ENCODE measurements around the gene ACBD6. TPM values are rescaled to one million over a fixed set of nuclear protein-coding genes. Genes with fewer than 3 reads are reported as not detected.

The ACBD6 gene
- total and polyA plus RNA-seq, 2 experiments from 2014 or later, result 36.3 to 45.8 TPM

DNA sequence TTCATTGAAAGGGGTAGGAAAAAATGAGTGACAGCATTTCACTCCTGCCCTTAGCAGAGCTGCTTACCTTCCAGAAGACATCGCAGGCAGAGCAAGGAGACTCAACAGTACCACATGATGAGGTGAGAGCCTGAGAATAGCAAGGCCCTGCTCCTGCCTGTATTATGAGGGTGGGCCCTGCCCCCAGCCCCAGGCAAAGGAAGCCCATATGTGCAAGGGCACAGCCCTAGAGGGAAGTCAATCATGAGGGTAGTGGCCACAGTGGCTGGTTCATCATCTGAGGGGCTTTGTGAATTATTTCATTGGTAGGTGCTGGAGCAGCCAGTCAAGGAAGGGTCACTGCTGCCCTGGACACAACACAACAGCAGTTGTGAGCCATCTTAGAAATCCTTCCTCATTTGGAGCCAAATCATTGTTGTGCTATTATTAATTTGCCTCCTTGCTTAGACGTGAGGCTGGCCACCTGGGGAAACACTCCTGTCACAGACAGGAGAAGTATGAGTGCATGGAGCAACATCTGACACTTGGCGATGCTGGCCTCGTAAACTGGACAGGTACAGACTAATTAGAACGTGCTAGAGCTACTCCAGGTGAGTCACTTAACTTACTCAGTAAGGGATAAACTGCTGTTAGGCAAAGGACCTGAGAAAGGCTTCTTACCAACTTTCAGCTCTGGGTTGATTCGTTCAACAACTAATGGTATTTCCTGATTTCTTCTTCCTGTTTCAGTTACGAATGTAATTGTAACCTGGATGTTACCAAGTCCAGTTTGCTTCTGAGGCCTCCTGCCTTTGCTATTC lies 22.7 kb upstream of the ACBD6 start:
- 69% methylated on average over 7 of the region's 7 CpGs for WGBS (ENCODE audit: low lambda C conversion rate, missing lambda C conversion rate)
- no peaks in the 10 kb centered on the region for H4K20me1 ChIP-seq (ENCODE audit: insufficient read depth, poor library complexity, severe bottlenecking)
- no peak overlapping the region for H3K27ac ChIP-seq
- TF ChIP-seq EZH2 (IDR thresholded peaks at IDR 0.05; ENCODE audit: borderline replicate concordance) (no peak), EZH2phosphoT487 (IDR thresholded peaks at IDR 0.05; ENCODE audit: low read depth, severe bottlenecking, unreplicated experiment) (no peak)
- TF ChIP-seq, protein P1, sequence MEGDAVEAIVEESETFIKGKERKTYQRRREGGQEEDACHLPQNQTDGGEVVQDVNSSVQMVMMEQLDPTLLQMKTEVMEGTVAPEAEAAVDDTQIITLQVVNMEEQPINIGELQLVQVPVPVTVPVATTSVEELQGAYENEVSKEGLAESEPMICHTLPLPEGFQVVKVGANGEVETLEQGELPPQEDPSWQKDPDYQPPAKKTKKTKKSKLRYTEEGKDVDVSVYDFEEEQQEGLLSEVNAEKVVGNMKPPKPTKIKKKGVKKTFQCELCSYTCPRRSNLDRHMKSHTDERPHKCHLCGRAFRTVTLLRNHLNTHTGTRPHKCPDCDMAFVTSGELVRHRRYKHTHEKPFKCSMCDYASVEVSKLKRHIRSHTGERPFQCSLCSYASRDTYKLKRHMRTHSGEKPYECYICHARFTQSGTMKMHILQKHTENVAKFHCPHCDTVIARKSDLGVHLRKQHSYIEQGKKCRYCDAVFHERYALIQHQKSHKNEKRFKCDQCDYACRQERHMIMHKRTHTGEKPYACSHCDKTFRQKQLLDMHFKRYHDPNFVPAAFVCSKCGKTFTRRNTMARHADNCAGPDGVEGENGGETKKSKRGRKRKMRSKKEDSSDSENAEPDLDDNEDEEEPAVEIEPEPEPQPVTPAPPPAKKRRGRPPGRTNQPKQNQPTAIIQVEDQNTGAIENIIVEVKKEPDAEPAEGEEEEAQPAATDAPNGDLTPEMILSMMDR (IDR thresholded peaks at IDR 0.05; ENCODE audit: poor library complexity), result no peak
- H2AFZ ChIP-seq, result no peak overlapping the region
- H3K4me2 ChIP-seq, result no peak overlapping the region
- H3K4me3 ChIP-seq, result no peak overlapping the region
- peaks cover 15% of the 10 kb centered on the region for H3K4me1 ChIP-seq (ENCODE audit: insufficient read depth)
- no peak for DNase-seq (ENCODE audit: low spot score)
- no peaks in the 10 kb centered on the region for H3K9me3 ChIP-seq (ENCODE audit: low read depth)
- H3K27me3 ChIP-seq, result no peaks in the 10 kb centered on the region
- H3K36me3 ChIP-seq (replicated peaks; ENCODE audit: insufficient read depth, low read depth), result no peaks in the 10 kb centered on the region
- no peaks in the 10 kb centered on the region for H3K9me2 ChIP-seq (replicated peaks; ENCODE audit: insufficient read depth)
- H3K79me2 ChIP-seq, result no peaks in the 10 kb centered on the region

GRCh38 chr1:180524160-180524914 lies 22.0 kb upstream of the ACBD6 start:
- no peaks in the 10 kb centered on the region for H4K20me1 ChIP-seq (ENCODE audit: insufficient read depth, poor library complexity, severe bottlenecking)
- no peaks in the 10 kb centered on the region for H3K9me3 ChIP-seq (ENCODE audit: low read depth)
- H3K27me3 ChIP-seq, result no peaks in the 10 kb centered on the region
- H3K9me2 ChIP-seq (replicated peaks; ENCODE audit: insufficient read depth), result no peaks in the 10 kb centered on the region
- no peak overlapping the region for H3K4me3 ChIP-seq
- H3K36me3 ChIP-seq (replicated peaks; ENCODE audit: insufficient read depth, low read depth), result no peaks in the 10 kb centered on the region
- H3K4me2 ChIP-seq, result no peak overlapping the region
- no peak for DNase-seq (ENCODE audit: low spot score)
- no peak overlapping the region for H2AFZ ChIP-seq
- TF ChIP-seq, protein P1 (IDR thresholded peaks at IDR 0.05; ENCODE audit: poor library complexity), result no peak
- no peak for TF ChIP-seq EZH2 (IDR thresholded peaks at IDR 0.05; ENCODE audit: borderline replicate concordance)
- TF ChIP-seq EZH2phosphoT487 (IDR thresholded peaks at IDR 0.05; ENCODE audit: low read depth, severe bottlenecking, unreplicated experiment), result no peak
- H3K4me1 ChIP-seq (ENCODE audit: insufficient read depth), result peaks cover 15% of the 10 kb centered on the region
- no peak overlapping the region for H3K27ac ChIP-seq
- 80% methylated on average over 7 of the region's 7 CpGs for WGBS (ENCODE audit: low lambda C conversion rate, missing lambda C conversion rate)
- no peaks in the 10 kb centered on the region for H3K79me2 ChIP-seq

DNA sequence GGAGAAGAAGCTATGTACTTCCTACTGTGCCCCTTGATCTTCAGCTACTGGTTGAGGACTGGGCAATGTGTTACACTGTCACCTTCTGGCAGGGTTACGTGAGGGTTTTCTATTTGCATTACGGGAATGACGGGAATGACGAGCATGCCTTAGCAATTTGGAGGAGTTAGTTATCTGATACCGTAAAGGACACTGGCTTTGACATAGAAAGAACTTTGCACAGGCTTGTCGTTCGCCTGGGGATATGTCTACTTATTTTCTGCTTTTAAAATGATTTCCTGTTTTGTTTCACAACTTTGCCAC lies 19.8 kb upstream of the ACBD6 start:
- H4K20me1 ChIP-seq (ENCODE audit: insufficient read depth, poor library complexity, severe bottlenecking), result no peaks in the 10 kb centered on the region
- H3K4me2 ChIP-seq, result peak overlapping the region; percentile 7
- no peaks in the 10 kb centered on the region for H3K36me3 ChIP-seq (replicated peaks; ENCODE audit: insufficient read depth, low read depth)
- 43% methylated on average over 7 of the region's 7 CpGs for WGBS (ENCODE audit: low lambda C conversion rate, missing lambda C conversion rate)
- no peak for TF ChIP-seq EZH2 (IDR thresholded peaks at IDR 0.05; ENCODE audit: borderline replicate concordance)
- TF ChIP-seq EZH2phosphoT487 (IDR thresholded peaks at IDR 0.05; ENCODE audit: low read depth, severe bottlenecking, unreplicated experiment), result no peak
- TF ChIP-seq, protein P1 (IDR thresholded peaks at IDR 0.05; ENCODE audit: poor library complexity), result no peak
- no peaks in the 10 kb centered on the region for H3K9me3 ChIP-seq (ENCODE audit: low read depth)
- H3K4me1 ChIP-seq (ENCODE audit: insufficient read depth), result peaks cover 15% of the 10 kb centered on the region
- DNase-seq (ENCODE audit: low spot score), result peak; percentile 32
- no peaks in the 10 kb centered on the region for H3K9me2 ChIP-seq (replicated peaks; ENCODE audit: insufficient read depth)
- H3K79me2 ChIP-seq, result no peaks in the 10 kb centered on the region
- H2AFZ ChIP-seq, result no peak overlapping the region
- peak overlapping the region; percentile 71 for H3K27ac ChIP-seq
- no peak overlapping the region for H3K4me3 ChIP-seq
- H3K27me3 ChIP-seq, result no peaks in the 10 kb centered on the region

Data from hepatocyte (in vitro differentiated cells).